ENCODE measurements around the gene DGCR6L.

DGCR6L gene

GRCh38 chr22:20298110-20298802 lies 21.6 kb downstream of the DGCR6L start:
- TF ChIP-seq CTCF (conservative IDR thresholded peaks at IDR 0.05; ENCODE audit: low read depth, low read length): no peak
- peak overlapping the region; percentile 37 for H3K4me3 ChIP-seq (ENCODE audit: low read length)
- no peak for DNase-seq (ENCODE audit: low read depth)

GRCh38 chr22:20297414-20298109 lies 22.3 kb downstream of the DGCR6L start:
- no peak for DNase-seq (ENCODE audit: low read depth)
- TF ChIP-seq CTCF (conservative IDR thresholded peaks at IDR 0.05; ENCODE audit: low read depth, low read length): no peak
- no peak overlapping the region for H3K4me3 ChIP-seq (ENCODE audit: low read length)

GRCh38 chr22:20296598-20296997 lies 23.3 kb downstream of the DGCR6L start:
- TF ChIP-seq CTCF (conservative IDR thresholded peaks at IDR 0.05; ENCODE audit: low read depth, low read length): no peak
- no peak overlapping the region for H3K4me3 ChIP-seq (ENCODE audit: low read length)
- DNase-seq (ENCODE audit: low read depth): no peak

- TF ChIP-seq CTCF (conservative IDR thresholded peaks at IDR 0.05; ENCODE audit: low read depth, low read length): no peak
- no peak overlapping the region for H3K4me3 ChIP-seq (ENCODE audit: low read length)
- DNase-seq (ENCODE audit: low read depth): no peak
These were observed 24.4 kb downstream of the DGCR6L start for GRCh38 chr22:20295262-20296064.

- TF ChIP-seq CTCF (conservative IDR thresholded peaks at IDR 0.05; ENCODE audit: low read depth, low read length): no peak
- no peak for DNase-seq (ENCODE audit: low read depth)
- H3K4me3 ChIP-seq (ENCODE audit: low read length): no peak overlapping the region
These were observed 27.1 kb downstream of the DGCR6L start for GRCh38 chr22:20292673-20293232.

GRCh38 chr22:20292108-20292507 lies 27.8 kb downstream of the DGCR6L start:
- DNase-seq (ENCODE audit: low read depth): no peak
- no peak for TF ChIP-seq CTCF (conservative IDR thresholded peaks at IDR 0.05; ENCODE audit: low read depth, low read length)
- H3K4me3 ChIP-seq (ENCODE audit: low read length): no peak overlapping the region
